ENCODE measurements around the gene CHKB.
"Not testable (repeated sequence)": the region's sequence is repeated elsewhere in the genome, so short reads cannot be mapped to it uniquely, and the experiment has no call there.

CHKB gene

GRCh38 chr22:50612528-50613221 is 30.0 kb upstream of the CHKB start:
- no peak for DNase-seq (ENCODE audit: low spot score)

DNA sequence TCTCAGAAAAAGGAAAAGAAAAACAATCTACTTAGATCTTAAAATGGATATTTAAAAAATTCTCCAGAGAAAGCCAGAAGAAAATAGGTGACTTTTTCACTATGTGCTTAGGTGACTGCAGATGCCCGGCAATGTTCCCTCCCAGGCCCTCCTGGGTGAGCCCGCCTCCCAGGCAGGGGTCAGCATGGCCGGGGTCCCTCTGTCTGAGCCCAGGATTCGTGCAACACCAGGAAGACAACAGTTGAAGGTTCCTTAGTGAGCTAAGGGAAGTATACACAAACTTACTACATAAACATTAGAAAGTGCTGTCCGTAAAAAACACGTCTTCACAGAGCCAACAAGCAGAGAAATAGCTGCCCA is 29.5 kb upstream of the CHKB start:
- DNase-seq (ENCODE audit: low spot score), result no peak

GRCh38 chr22:50611341-50612060 is 28.9 kb upstream of the CHKB start:
- no peak for DNase-seq (ENCODE audit: low spot score)

GRCh38 chr22:50610581-50610980 is 27.9 kb upstream of the CHKB start:
- no peak for DNase-seq (ENCODE audit: low spot score)

GRCh38 chr22:50610041-50610451 is 27.4 kb upstream of the CHKB start:
- DNase-seq (ENCODE audit: low spot score), result no peak

- no peak for DNase-seq (ENCODE audit: low spot score)
These were observed 26.9 kb upstream of the CHKB start for GRCh38 chr22:50609599-50609998.

DNA sequence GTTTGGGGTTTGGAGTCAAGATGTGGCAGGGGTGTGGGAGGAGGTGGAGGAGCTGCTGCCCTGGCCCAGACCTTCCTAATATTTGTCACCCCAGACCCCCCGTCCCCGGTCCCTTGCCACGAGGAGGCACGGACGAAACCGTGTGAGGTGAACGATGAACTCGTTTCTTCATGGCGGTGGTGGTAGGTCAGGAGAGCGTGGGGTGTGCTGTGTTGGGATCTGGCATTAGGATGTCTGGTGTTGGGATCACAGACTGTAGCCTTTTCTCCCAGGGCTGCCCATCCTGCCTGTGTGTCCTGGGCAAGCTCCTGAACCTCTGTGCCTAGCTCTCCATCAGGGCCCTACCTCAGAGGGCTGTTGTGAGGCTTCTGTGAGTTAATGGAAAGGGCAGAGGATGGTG is 26.3 kb upstream of the CHKB start:
- no peak for DNase-seq (ENCODE audit: low spot score)

DNA sequence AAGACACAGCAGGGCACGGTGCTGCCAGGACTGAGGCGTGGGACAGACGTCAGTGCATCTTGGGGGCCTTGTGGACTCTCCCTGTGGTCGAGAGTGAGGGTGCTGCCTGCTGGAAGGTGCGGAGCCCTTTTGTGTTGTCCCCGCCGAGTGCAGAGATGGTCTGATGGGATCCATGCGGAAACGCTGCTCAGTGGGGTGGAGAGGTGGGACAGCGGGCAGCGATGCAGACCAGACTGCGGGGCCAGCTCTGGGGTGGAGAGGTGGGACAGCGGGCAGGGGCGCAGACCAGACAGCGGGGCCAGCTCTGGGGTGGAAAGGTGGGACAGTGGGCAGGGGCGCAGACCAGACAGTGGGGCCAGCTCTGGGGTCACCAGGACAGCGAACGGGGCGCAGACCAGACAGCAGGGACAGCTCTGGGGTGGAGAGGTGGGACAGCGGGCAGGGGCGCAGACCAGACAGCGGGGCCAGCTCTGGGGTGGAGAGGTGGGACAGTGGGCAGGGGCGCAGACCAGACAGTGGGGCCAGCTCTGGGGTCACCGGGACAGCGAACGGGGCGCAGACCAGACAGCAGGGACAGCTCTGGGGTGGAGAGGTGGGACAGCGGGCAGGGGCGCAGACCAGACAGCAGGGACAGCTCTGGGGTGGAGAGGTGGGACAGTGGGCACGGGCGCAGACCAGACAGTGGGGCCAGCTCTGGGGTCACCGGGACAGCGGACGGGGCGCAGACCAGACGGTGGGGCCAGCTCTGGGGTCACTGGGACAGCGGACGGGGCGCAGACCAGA is 25.6 kb upstream of the CHKB start:
- not testable (repeated sequence) for DNase-seq (ENCODE audit: low spot score)

GRCh38 chr22:50607659-50608020 is 25.0 kb upstream of the CHKB start:
- DNase-seq (ENCODE audit: low spot score), result no peak

- DNase-seq (ENCODE audit: low spot score), result no peak
These were observed 24.5 kb upstream of the CHKB start for GRCh38 chr22:50606946-50607658.

GRCh38 chr22:50606165-50606945 is 23.7 kb upstream of the CHKB start:
- no peak for DNase-seq (ENCODE audit: low spot score)

DNA sequence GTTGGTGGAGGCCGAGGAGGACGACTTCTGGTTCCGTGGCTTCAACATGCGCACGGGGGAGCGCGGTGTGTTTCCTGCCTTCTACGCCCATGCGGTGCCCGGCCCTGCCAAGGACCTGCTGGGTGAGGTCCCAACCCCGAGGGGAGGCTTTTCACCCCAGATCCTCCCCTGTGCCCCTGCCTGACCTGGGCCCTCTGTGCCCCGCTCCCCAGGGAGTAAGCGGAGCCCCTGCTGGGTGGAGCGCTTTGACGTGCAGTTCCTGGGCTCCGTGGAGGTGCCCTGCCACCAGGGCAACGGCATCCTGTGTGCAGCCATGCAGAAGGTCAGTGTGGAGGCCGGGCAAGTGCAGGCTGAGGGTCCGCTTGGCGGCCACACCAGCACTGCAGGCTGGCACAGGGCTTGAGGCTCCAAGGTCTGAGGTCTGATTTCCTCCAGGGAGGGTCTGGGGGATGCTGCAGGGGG is 23.0 kb upstream of the CHKB start:
- no peak for DNase-seq (ENCODE audit: low spot score)

DNA sequence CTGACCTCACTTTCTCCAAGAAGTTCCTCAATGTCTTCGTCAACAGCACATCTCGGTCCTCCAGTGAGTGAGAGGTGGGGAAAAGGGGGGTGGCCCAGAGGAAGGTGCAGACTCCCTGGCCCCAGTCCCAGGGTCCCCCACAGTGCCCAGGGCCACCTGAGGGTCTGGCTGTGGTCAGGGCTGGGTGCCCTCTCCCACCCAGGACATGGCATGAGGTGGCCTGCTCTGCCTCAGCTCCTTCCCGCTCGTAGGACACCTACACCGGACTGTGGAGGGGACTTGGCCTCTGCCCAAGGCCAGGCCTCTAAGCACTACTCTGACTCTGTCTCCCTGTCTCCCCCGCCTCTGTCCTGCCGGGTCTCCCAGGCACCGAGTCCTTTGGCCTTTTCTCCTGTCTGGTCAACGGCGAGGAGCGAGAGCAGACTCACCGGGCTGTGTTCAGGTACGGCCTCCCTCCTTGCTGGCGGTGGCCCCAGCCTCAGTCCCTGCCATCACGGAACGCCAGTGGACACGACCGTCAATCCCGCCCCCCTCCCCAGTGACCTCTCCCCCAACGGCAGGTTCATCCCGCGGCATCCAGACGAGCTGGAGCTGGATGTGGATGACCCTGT is 22.5 kb upstream of the CHKB start:
- DNase-seq (ENCODE audit: low spot score), result no peak

DNA sequence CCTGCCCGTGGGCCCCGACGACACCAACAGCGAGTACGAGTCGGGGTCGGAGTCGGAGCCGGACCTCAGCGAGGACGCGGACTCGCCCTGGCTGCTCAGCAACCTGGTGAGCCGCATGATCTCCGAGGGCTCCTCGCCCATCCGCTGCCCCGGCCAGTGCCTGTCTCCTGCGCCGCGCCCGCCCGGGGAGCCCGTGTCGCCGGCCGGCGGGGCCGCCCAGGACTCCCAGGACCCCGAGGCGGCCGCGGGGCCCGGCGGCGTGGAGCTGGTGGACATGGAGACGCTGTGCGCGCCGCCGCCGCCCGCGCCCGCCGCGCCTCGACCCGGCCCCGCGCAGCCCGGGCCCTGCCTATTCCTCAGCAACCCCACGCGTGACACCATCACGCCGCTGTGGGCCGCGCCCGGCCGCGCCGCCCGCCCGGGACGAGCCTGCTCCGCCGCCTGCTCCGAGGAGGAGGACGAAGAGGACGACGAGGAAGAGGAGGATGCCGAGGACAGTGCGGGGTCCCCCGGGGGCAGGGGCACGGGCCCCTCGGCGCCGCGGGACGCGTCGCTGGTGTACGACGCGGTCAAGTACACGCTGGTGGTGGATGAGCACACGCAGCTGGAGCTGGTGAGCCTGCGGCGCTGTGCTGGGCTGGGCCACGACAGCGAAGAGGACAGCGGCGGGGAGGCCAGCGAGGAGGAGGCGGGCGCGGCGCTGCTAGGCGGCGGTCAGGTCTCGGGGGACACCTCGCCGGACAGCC is 21.8 kb upstream of the CHKB start:
- DNase-seq (ENCODE audit: low spot score), result no peak

DNA sequence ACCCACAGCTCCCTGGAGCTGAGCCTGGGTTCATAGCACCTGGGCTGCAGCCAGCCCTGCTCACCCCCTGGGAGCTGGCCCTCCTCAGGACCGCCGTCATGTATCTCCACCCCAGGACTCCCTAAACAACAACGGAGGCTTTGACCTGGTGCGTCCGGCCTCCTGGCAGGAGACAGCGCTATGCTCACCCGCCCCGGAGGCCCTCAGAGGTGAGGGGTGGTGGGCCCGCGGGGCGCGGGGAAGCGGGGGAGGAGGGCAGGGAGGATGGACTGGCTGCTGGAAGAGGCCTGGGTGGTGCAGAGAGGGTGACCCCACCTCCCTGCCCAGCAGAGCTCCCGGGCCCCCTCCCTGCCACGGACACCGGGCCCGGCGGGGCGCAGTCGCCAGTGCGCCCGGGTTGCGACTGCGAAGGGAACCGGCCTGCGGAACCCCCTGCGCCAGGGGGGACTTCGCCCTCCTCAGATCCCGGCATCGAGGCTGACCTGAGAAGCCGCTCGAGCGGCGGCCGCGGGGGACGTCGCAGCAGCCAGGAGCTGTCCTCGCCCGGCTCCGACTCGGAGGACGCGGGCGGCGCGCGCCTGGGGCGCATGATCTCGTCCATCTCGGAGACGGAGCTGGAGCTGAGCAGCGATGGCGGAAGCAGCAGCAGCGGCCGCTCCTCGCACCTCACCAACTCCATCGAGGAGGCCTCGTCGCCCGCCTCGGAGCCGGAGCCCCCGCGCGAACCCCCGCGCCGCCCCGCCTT is 21.0 kb upstream of the CHKB start:
- DNase-seq (ENCODE audit: low spot score), result no peak

- no peak for DNase-seq (ENCODE audit: low spot score)
These were observed 19.7 kb upstream of the CHKB start for GRCh38 chr22:50602338-50602700.

DNA sequence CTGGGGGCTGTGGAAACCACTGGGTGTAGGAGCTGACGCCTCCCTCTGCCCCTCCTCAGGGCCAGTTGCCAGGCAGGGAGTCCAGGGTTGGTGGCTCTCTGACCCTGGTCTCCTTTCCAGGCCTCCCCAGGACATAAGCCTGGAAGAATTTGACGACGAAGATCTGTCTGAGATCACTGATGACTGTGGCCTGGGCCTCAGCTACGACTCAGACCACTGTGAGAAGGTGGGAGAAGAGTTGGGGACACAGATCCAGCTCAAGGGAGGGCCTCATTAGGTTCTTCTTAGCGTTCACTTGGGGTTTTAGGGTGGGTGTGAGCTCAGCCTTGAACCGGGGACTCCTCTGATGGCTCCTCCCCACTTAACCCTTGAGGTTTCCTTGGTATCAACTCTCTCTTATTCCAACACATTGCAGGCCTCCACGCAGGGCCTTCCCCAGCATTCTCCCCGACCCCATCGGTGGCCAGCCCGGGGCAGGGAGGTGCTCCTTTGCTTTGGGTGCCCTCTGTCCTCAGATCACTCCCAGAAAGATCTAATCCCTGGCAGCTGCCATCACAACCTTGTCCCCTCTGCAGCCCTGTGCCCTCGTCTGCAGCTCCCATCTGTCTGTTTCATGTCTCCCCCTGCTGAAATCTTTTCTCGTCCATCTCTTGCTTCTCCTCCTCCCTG is 19.2 kb upstream of the CHKB start:
- DNase-seq (ENCODE audit: low spot score), result no peak

DNA sequence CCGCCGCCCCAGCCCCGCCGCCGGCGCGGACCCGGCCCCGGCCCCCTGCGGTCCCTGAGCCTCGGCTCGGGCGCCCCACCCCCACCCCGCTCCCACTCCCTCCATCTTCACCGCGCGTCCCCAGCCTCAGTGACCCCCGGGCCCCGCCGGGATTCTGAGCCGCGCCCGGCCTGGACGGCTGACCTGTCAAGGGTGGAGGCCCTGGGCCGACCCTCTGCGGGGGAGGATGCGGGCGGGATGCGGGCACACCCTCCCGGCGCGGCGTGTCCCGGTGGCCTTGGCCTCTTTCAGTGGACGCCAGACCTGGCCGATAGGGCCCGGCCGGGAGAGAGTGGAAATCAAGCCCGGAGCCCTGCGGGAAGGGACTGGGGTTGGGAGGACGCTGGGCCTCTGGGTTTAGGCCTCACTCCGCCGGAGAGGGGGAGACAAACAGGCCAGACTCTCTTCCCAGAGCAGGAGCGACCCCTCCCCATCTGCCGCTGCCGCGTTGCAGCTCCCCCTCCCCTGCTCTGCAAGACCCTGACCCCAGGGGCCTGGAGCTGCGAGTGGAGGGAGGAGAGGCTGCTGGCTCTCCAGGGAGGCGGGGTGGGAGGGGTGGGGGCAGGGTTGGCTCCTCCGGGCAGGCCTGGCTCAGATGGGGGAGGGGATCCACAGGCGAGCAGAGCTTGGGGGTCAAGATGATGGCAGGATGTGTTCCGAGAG is 18.5 kb upstream of the CHKB start:
- DNase-seq (ENCODE audit: low spot score), result no peak

GRCh38 chr22:50600538-50600937 is 17.9 kb upstream of the CHKB start, which contains the start of gene MAPK8IP2:
TSS of gene MAPK8IP2 (plus strand) at chr22:50600793. CDS start at chr22:50600819, 26 bp downstream.
- DNase-seq (ENCODE audit: low spot score), result no peak
